K562 (cell line): ENCODE data around the gene FBXL2. TPM values are rescaled to one million over a fixed set of nuclear protein-coding genes. Genes with fewer than 3 reads are reported as not detected.
A peak's percentile ranks its signal among the peaks of the same experiment; 100 is the strongest.

Source experiments
- ATAC-seq: fragments of 200-7000 bp; cut with Tn5 transposase; 3 replicates; pipeline ENCODE4 v1.9.1; 2020; ENCODE audit warnings: moderate library complexity
- BruUV-seq: library from RNA; stranded (reverse); fragments of 400-500 nt; replicated peaks from 2 replicates; lab custom pipeline; 2021; lab: Mats Ljungman, UMichigan
- CTCF ChIA-PET: fragments of 300-600 bp; formaldehyde crosslinking; extraction: SDS; loops from one replicate; lab custom pipeline; 2021; ENCODE audit warnings: low intra/inter-chr PET ratio; lab: Yijun Ruan, JAX
- POLR2A ChIA-PET: fragments of 300-600, 350-650 bp; sonication (Branson Sonifier 250); formaldehyde crosslinking; extraction: SDS; loops from one replicate; lab custom pipeline; 2021; ENCODE audit warnings: antibody characterized with exemption, inconsistent platforms; lab: Yijun Ruan, JAX
- DNase-seq, 4 experiments: peaks; one replicate each; pipeline versions ENCODE4 v3.0.0 to v3.0.0-alpha.2; 2011 to 2018; ENCODE audit warnings: low spot score in 3 of 4, mixed read lengths in 3 of 4; ENCODE audit errors: extremely low read depth in 1 of 4
- FAIRE-seq: peaks from 2 replicates; lab custom pipeline; 2011; peaks lifted over from hg19 to GRCh38; lab: Jason Lieb, UNC
- H2AFZ ChIP-seq: 2 replicates; pipeline ENCODE4 v1.6.0; 2011; ENCODE audit warnings: low read depth, low read length, control low read depth, inconsistent platforms
- H3K27ac ChIP-seq: fragments of 200-600 bp; 3 replicates; pipeline ENCODE4 v1.8.0; 2011; ENCODE audit warnings: low read depth, mild to moderate bottlenecking, control low read depth, inconsistent platforms, low read length, moderate library complexity, mixed read lengths; ENCODE audit errors: extremely low read depth
- H3K27me3 ChIP-seq, 2 experiments: fragments of 300-600 bp in 1 of 2; 2 replicates in 1 of 2; 3 replicates in 1 of 2; pipeline versions ENCODE4 v1.6.0 to v1.8.0; 2011; ENCODE audit warnings: inconsistent platforms in 2 of 2, low read length in 2 of 2, mild to moderate bottlenecking in 1 of 2, mixed read lengths in 1 of 2, moderate library complexity in 1 of 2; ENCODE audit not compliant: control insufficient read depth in 2 of 2, insufficient read depth in 2 of 2
- H3K36me3 ChIP-seq: fragments of 300-600 bp; 3 replicates; pipeline ENCODE4 v1.8.0; 2011; ENCODE audit warnings: mild to moderate bottlenecking, low read length, inconsistent platforms; ENCODE audit not compliant: control insufficient read depth, insufficient read depth
- H3K4me1 ChIP-seq, 2 experiments: fragments of 200-600 bp in 1 of 2; replicated peaks in 1 of 2; 2 replicates in 1 of 2; 3 replicates in 1 of 2; pipeline versions ENCODE4 v1.5.1 to v1.8.0; 2011; ENCODE audit warnings: inconsistent platforms in 2 of 2, low read length in 2 of 2, mild to moderate bottlenecking in 1 of 2, mixed read lengths in 1 of 2, moderate library complexity in 1 of 2; ENCODE audit not compliant: control insufficient read depth in 2 of 2, insufficient read depth in 2 of 2
- H3K4me2 ChIP-seq: 2 replicates; pipeline ENCODE4 v1.6.1; 2011; ENCODE audit warnings: low read length, control low read depth, inconsistent platforms, mixed read lengths; ENCODE audit not compliant: insufficient read depth
- H3K4me3 ChIP-seq: fragments of 200-600 bp; sonication (generic), shearing (Covaris generic); 2 replicates; pipeline ENCODE4 v1.5.1; 2016; ENCODE audit warnings: control low read depth, inconsistent platforms
- H3K79me2 ChIP-seq: fragments of 200-600 bp; 3 replicates; pipeline ENCODE4 v1.8.0; 2011; ENCODE audit warnings: low read length, inconsistent platforms; ENCODE audit not compliant: control insufficient read depth, insufficient read depth
- H3K9ac ChIP-seq, 2 experiments: 2 replicates each; pipeline versions ENCODE4 v1.6.0 to v1.6.1; 2011; ENCODE audit warnings: low read depth in 2 of 2, low read length in 2 of 2, control low read depth in 1 of 2, inconsistent platforms in 1 of 2, mild to moderate bottlenecking in 1 of 2, mixed read lengths in 1 of 2; ENCODE audit not compliant: insufficient read depth in 1 of 2
- H3K9me1 ChIP-seq: one replicate; pipeline ENCODE4 v1.6.0; 2011; ENCODE audit warnings: inconsistent platforms, mild to moderate bottlenecking, low read length, moderate library complexity; ENCODE audit not compliant: control insufficient read depth, insufficient read depth
- H3K9me3 ChIP-seq: replicated peaks from 2 replicates; pipeline ENCODE4 v1.5.1; 2011; ENCODE audit warnings: low read depth, low read length, inconsistent platforms; ENCODE audit not compliant: control insufficient read depth, insufficient read depth
- H4K20me1 ChIP-seq: replicated peaks from 2 replicates; pipeline ENCODE4 v1.6.1; 2011; ENCODE audit warnings: low read length, inconsistent platforms, mixed read lengths; ENCODE audit not compliant: control insufficient read depth, insufficient read depth
- C11orf30 ChIP-seq: fragments of 450-650 bp; IDR thresholded peaks from 2 replicates; pipeline ENCODE4 v1.6.1; 2016; ENCODE audit warnings: low read depth, mild to moderate bottlenecking
- E2F8 ChIP-seq: fragments of 450-650 bp; IDR thresholded peaks from 2 replicates; pipeline ENCODE4 v1.7.1; 2018; ENCODE audit warnings: mild to moderate bottlenecking, low read depth; ENCODE audit not compliant: partially characterized antibody
- HDAC2 ChIP-seq: fragments of 450-650 bp; IDR thresholded peaks from 2 replicates; pipeline ENCODE4 v1.6.1; 2016; ENCODE audit warnings: mild to moderate bottlenecking
- HMG20B ChIP-seq: fragments of 250-450 bp; sonication (Bioruptor Pico); IDR thresholded peaks from 2 replicates; pipeline ENCODE4 v1.5.0; 2021; ENCODE audit warnings: mild to moderate bottlenecking
- KLF1 ChIP-seq: fragments of 450-650 bp; IDR thresholded peaks from 2 replicates; pipeline ENCODE4 v1.6.1; 2016; ENCODE audit warnings: missing genetic modification characterization, missing compliant biosample characterization
- MAFF ChIP-seq: IDR thresholded peaks from 2 replicates; pipeline ENCODE4 v1.6.1; 2012; ENCODE audit warnings: low read length, improper control_type of control experiment
- MAFG ChIP-seq: fragments of 450-650 bp; conservative IDR thresholded peaks from 2 replicates; pipeline ENCODE4 v1.6.1; 2016; ENCODE audit warnings: missing genetic modification characterization, missing compliant biosample characterization
- MAFK ChIP-seq: IDR thresholded peaks from 2 replicates; pipeline ENCODE4 v1.6.1; 2011; ENCODE audit warnings: low read length, improper control_type of control experiment
- MBD1 ChIP-seq: fragments of 250-450 bp; sonication (Bioruptor Pico); IDR thresholded peaks from 2 replicates; pipeline ENCODE4 v1.8.0; 2022; ENCODE audit warnings: inconsistent platforms
- NR3C1 ChIP-seq: sonication (generic); formaldehyde crosslinking; IDR thresholded peaks from 2 replicates; pipeline ENCODE4 v1.8.1; 2022; ENCODE audit warnings: missing genetic modification reagents
- RBBP5 ChIP-seq: fragments of 200-600 bp; sonication (generic); IDR thresholded peaks from 2 replicates; pipeline ENCODE4 v1.6.1; 2012; ENCODE audit warnings: borderline replicate concordance, mild to moderate bottlenecking, low read length, control low read depth, inconsistent platforms; ENCODE audit not compliant: insufficient read depth, poor library complexity, severe bottlenecking
- RBM25 ChIP-seq: fragments of 200-400 bp; formaldehyde crosslinking; IDR thresholded peaks from 2 replicates; pipeline ENCODE4 v1.6.1; 2018; ENCODE audit warnings: low read length, low read depth, moderate library complexity; ENCODE audit not compliant: severe bottlenecking
- RBM34 ChIP-seq: fragments of 200-400 bp; formaldehyde crosslinking; IDR thresholded peaks from 2 replicates; pipeline ENCODE4 v1.6.1; 2018; ENCODE audit warnings: low read length, borderline replicate concordance; ENCODE audit not compliant: insufficient read depth
- TBP ChIP-seq: optimal IDR thresholded peaks from 2 replicates; pipeline ENCODE3; 2011; ENCODE audit warnings: low read depth, low read length, improper control_type of control experiment
- ZBTB43 ChIP-seq: sonication (generic); formaldehyde crosslinking; IDR thresholded peaks from 2 replicates; pipeline ENCODE4 v1.8.0; 2023; ENCODE audit warnings: mild to moderate bottlenecking, missing genetic modification reagents
- ZNF316 ChIP-seq: fragments of 450-650 bp; IDR thresholded peaks from 2 replicates; pipeline ENCODE4 v1.6.1; 2016
- ZNF785 ChIP-seq: fragments of 250-450 bp; sonication (Bioruptor Pico); IDR thresholded peaks from 2 replicates; pipeline ENCODE4 v1.4.0; 2020; ENCODE audit warnings: mild to moderate bottlenecking
- WGBS: fragments of 100-300 bp; shearing (Covaris generic); methylation state at CpG from one replicate; pipeline ENCODE4 v1.1.6; 2016; ENCODE audit warnings: low coverage, mixed read lengths; ENCODE audit not compliant: insufficient coverage; ENCODE audit errors: missing lambda C conversion rate; 5-methylcytosine and 5-hydroxymethylcytosine counted together
- in situ Hi-C: fragments of 300-500 bp; cut with MboI; formaldehyde crosslinking; loops from 4 replicates; pipeline ENCODE4 v1.15.0; 2018; ENCODE audit warnings: inconsistent platforms, mixed read lengths
- intact Hi-C: fragments of 100-400 bp; cut with micrococcal nuclease; formaldehyde crosslinking; loops from 2 replicates; pipeline ENCODE4 v1.14.2; 2022
- polyA plus RNA-seq, 8 experiments: library from polyadenylated mRNA; depleted of rRNA in 4 of 8; stranded (reverse) in 5 of 8; unstranded in 3 of 8; fragments of >200 nt; fragmentation: Nextera tagmentation in 2 of 8; fragmentation: Illumina TruSeq in 1 of 8; extraction: Ambion mirVana in 2 of 8; extraction: Trizol in 1 of 8; gene quantifications; 2 replicates each; pipeline versions ENCODE4 v1.2.1 to v1.2.3, GENCODE V29; 2011 to 2014; ENCODE audit warnings: inconsistent platforms in 1 of 8, missing spikeins in 1 of 8
- total RNA-seq, 7 experiments: library from RNA; depleted of rRNA in 6 of 7; stranded (reverse); fragments of >200 nt in 6 of 7; fragmentation: Illumina TruSeq in 2 of 7; extraction: Trizol in 2 of 7; gene quantifications; 2 replicates each; pipeline versions ENCODE4 v1.2.1 to v1.2.3, GENCODE V29; 2011 to 2021; ENCODE audit warnings: low replicate concordance in 1 of 7

FBXL2 gene
- total and polyA plus RNA-seq, 9 of the 15 experiments (the other 6 are each of a cell fraction or from before 2014, with no cell fraction given) = 1.3 to 6.9 (median 1.9) TPM

- no peak for TF ChIP-seq ZBTB43 (CRISPR knock-in tag)
Measured at GRCh38 chr3:33401781-33402180, 124.5 kb downstream of the FBXL2 start (continued).

- ChIA-PET CTCF (no interaction called here), POLR2A (no interaction called here)
- Histone ChIP-seq H3K79me2 (no peaks in the 10 kb centered on the region), H2AFZ (no peak overlapping the region), H3K9me3 (no peaks in the 10 kb centered on the region), H3K4me3 (no peak overlapping the region), H3K27me3 (no peaks in the 10 kb centered on the region), H3K4me1 (no peaks in the 10 kb centered on the region), H3K36me3 (peaks cover 95% of the 10 kb centered on the region), H3K4me2 (no peak overlapping the region), H3K27ac (no peak overlapping the region), H4K20me1 (no peaks in the 10 kb centered on the region), H3K9ac (no peak overlapping the region), H3K9me1 (no peaks in the 10 kb centered on the region)
- in situ Hi-C loops = no loop called here
- FAIRE-seq (no peak), ATAC-seq (no peak), DNase-seq (no peak)
- intact Hi-C loops = no loop called here
- no TSS peak for BruUV-seq
- 85% methylated on average over 3 of the region's 3 CpGs for WGBS
- TF ChIP-seq RBM34 (no peak), ZNF316 (peak; percentile 72; the same call in 1 of the 2 replicates), MAFG (tag) (peak; percentile 25; the same call in 1 of the 2 replicates), MAFK (peak; percentile 75), RBBP5 (no peak), MBD1 (no peak), ZNF785 (no peak), E2F8 (no peak), KLF1 (tag) (no peak), NR3C1 (CRISPR knock-in tag) (no peak), HDAC2 (no peak), TBP (no peak), C11orf30 (peak; percentile 33; the same call in 1 of the 2 replicates), HMG20B (CRISPR knock-in tag) (no peak), RBM25 (no peak), MAFF (peak; percentile 73)
Measured at GRCh38 chr3:33402936-33403335, 125.7 kb downstream of the FBXL2 start.
